ENCODE results near the gene RCN2.

DNA sequence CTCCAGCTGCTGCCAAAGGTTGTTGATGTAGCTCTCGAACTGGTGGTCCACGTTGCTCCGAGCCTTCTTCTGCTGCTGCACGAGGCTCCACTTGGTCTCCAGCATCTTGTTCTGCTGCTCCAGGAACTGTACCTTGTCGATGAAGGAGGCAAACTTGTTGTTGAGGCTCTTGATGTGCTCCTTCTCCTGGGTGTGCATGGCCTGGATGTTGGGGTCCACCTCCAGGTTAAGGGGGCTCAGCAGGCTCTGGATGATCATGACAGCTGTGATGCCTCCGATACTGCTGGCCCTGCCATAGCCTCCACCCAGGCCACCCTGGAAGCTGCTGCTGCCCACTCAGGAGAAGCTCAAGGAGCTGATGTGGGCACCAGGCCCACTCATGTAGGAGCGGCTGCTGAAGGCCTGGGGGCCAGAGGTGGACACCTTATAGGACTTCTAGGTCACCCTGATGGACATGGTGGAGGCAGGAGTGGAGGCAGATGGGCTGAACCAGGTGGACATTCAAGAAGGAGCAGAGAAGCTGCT lies 48.5 kb downstream of the RCN2 start:
- TF ChIP-seq, protein P1, sequence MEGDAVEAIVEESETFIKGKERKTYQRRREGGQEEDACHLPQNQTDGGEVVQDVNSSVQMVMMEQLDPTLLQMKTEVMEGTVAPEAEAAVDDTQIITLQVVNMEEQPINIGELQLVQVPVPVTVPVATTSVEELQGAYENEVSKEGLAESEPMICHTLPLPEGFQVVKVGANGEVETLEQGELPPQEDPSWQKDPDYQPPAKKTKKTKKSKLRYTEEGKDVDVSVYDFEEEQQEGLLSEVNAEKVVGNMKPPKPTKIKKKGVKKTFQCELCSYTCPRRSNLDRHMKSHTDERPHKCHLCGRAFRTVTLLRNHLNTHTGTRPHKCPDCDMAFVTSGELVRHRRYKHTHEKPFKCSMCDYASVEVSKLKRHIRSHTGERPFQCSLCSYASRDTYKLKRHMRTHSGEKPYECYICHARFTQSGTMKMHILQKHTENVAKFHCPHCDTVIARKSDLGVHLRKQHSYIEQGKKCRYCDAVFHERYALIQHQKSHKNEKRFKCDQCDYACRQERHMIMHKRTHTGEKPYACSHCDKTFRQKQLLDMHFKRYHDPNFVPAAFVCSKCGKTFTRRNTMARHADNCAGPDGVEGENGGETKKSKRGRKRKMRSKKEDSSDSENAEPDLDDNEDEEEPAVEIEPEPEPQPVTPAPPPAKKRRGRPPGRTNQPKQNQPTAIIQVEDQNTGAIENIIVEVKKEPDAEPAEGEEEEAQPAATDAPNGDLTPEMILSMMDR (conservative IDR thresholded peaks at IDR 0.05) = no peak
- TF ChIP-seq EZH2 (IDR thresholded peaks at IDR 0.05; ENCODE audit: low read depth) = no peak
